Nephron (organoid): ENCODE data around the gene CEP135.
"Not testable (repeated sequence)": the region's sequence is repeated elsewhere in the genome, so short reads cannot be mapped to it uniquely, and the experiment has no call there.

Experiments used
- H3K27ac Mint-ChIP-seq, 3 experiments: 2 replicates each; pipeline ENCODE4 v1.8.0; 2020; ENCODE audit warnings: mixed read lengths in 3 of 3, mild to moderate bottlenecking in 2 of 3, moderate library complexity in 1 of 3
- H3K27me3 Mint-ChIP-seq: 2 replicates; pipeline ENCODE4 v1.8.0; 2021; ENCODE audit warnings: low read depth, mild to moderate bottlenecking, moderate library complexity, mixed read lengths
- H3K36me3 Mint-ChIP-seq: 2 replicates; pipeline ENCODE4 v1.8.0; 2020; ENCODE audit warnings: low read depth, mixed read lengths
- H3K4me1 Mint-ChIP-seq: 2 replicates; pipeline ENCODE4 v1.8.0; 2020; ENCODE audit warnings: mixed read lengths
- H3K4me3 Mint-ChIP-seq, 3 experiments: 2 replicates each; pipeline ENCODE4 v1.8.0; 2020; ENCODE audit warnings: mild to moderate bottlenecking in 3 of 3, mixed read lengths in 3 of 3, moderate library complexity in 2 of 3
- H3K9me3 Mint-ChIP-seq: 2 replicates; pipeline ENCODE4 v1.8.0; 2020; ENCODE audit warnings: mixed read lengths
- TF ChIP-seq, protein P1 (sequence below), 3 experiments: fragments of 200-600 bp; sonication (generic); IDR thresholded peaks; one replicate each; pipeline ENCODE4 v1.5.0; 2021; ENCODE audit warnings: antibody characterized with exemption in 3 of 3; ENCODE audit not compliant: unreplicated experiment in 3 of 3

The CEP135 gene

DNA sequence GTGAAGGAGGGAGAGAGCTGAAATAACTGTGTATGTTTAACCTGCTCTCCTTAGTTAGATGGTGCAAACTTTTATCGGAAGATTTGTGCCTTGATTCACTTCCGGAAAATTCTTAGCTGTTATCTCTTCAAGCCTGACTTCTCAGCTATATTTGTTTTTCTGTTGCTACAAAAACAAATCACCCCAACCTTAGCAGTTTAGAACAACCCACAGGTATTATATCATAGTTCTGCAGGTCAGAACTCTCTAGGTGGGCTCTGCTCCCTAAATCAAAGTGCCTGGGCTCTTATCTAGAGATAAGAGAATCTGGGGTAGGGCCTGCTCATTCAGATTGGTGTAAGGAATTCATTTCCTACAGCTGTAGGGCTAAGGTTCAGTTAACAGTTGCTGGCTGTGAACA is 15.1 kb upstream of the CEP135 start:
- H3K27ac Mint-ChIP-seq: no peak overlapping the region
- H3K36me3 Mint-ChIP-seq: no peaks in the 10 kb centered on the region
- peaks cover 23% of the 10 kb centered on the region for H3K9me3 Mint-ChIP-seq
- H3K4me3 Mint-ChIP-seq: no peak overlapping the region
- H3K27me3 Mint-ChIP-seq: no peaks in the 10 kb centered on the region
- peaks cover 9% of the 10 kb centered on the region for H3K4me1 Mint-ChIP-seq
- TF ChIP-seq, protein P1, sequence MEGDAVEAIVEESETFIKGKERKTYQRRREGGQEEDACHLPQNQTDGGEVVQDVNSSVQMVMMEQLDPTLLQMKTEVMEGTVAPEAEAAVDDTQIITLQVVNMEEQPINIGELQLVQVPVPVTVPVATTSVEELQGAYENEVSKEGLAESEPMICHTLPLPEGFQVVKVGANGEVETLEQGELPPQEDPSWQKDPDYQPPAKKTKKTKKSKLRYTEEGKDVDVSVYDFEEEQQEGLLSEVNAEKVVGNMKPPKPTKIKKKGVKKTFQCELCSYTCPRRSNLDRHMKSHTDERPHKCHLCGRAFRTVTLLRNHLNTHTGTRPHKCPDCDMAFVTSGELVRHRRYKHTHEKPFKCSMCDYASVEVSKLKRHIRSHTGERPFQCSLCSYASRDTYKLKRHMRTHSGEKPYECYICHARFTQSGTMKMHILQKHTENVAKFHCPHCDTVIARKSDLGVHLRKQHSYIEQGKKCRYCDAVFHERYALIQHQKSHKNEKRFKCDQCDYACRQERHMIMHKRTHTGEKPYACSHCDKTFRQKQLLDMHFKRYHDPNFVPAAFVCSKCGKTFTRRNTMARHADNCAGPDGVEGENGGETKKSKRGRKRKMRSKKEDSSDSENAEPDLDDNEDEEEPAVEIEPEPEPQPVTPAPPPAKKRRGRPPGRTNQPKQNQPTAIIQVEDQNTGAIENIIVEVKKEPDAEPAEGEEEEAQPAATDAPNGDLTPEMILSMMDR (IDR thresholded peaks at IDR 0.05; ENCODE audit: unreplicated experiment in 3 of 3): no peak

DNA sequence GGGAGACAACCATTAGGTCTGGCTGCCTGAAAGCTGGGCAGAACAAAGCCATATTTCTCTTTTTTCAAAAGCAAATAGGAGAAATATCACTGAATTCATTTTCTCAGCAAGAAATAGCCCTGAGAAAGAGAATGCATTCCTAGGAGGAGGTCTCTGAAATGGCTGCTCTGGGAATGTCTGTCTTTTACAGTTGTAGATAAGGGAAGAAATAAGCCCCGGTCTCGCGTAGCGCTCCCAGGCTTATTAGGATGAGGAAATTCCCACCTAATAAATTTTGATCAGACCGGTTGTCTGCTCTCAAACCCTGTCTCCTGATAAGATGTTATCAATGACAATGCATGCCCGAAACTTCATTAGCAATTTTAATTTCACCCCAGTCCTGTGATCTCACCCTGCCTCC is 12.8 kb upstream of the CEP135 start:
- H3K4me3 Mint-ChIP-seq, H3K4me1 Mint-ChIP-seq, H3K36me3 Mint-ChIP-seq, H3K27ac Mint-ChIP-seq, H3K27me3 Mint-ChIP-seq: not testable (repeated sequence)
- peaks cover 24% of the 10 kb centered on the region for H3K9me3 Mint-ChIP-seq

DNA sequence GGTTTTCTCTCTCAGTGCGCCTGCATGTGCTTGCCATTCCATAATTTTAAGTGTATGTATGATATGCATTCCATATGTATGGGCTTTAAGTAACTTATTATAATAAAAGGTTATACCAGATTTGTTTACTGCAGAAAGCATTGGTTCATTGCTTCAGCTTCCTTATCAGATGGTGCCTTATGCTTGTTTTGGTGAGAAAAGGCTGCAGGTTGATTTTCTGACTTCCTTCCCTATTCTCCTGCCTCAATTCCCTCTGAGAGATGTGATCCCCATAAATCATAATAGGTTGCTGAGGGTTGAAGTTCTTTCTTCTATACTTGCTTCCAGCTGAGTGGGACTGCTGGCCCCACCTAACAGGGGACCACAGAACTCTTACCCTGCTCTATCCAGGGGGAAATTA is 10.3 kb upstream of the CEP135 start:
- Mint-ChIP-seq H3K27me3 (no peaks in the 10 kb centered on the region), H3K9me3 (peaks cover 24% of the 10 kb centered on the region)

DNA sequence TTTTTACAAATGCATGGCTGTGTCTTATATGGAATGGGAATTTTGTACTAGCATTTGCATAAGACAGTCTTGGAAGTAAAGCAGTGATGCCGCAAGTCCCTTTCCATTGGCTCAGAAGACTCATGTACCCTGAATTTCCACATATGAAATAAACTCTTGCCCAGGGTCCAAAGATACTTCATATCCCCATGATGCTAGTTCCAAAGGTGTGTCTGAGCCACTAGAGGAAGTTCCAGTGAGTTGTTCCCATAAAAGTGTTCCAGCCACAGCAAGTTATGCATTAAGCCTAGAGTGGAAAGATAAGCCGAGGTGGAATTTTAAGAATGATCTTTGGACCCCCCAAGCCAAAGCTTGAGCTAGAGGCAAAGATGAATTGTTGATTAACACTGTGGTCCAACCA is 9.3 kb upstream of the CEP135 start:
- TF ChIP-seq, protein P1 (IDR thresholded peaks at IDR 0.05; ENCODE audit: unreplicated experiment in 3 of 3): no peak
- Mint-ChIP-seq H3K9me3 (peaks cover 24% of the 10 kb centered on the region), H3K27ac (no peak overlapping the region), H3K4me3 (no peak overlapping the region), H3K36me3 (no peaks in the 10 kb centered on the region), H3K27me3 (peaks cover 5% of the 10 kb centered on the region), H3K4me1 (no peaks in the 10 kb centered on the region)

More for the DNA sequence above, 10.3 kb upstream of the CEP135 start:
- Mint-ChIP-seq H3K4me3 (no peak overlapping the region), H3K36me3 (no peaks in the 10 kb centered on the region), H3K27ac (no peak overlapping the region), H3K4me1 (no peaks in the 10 kb centered on the region)
- TF ChIP-seq, protein P1 (IDR thresholded peaks at IDR 0.05; ENCODE audit: unreplicated experiment in 3 of 3): no peak

DNA sequence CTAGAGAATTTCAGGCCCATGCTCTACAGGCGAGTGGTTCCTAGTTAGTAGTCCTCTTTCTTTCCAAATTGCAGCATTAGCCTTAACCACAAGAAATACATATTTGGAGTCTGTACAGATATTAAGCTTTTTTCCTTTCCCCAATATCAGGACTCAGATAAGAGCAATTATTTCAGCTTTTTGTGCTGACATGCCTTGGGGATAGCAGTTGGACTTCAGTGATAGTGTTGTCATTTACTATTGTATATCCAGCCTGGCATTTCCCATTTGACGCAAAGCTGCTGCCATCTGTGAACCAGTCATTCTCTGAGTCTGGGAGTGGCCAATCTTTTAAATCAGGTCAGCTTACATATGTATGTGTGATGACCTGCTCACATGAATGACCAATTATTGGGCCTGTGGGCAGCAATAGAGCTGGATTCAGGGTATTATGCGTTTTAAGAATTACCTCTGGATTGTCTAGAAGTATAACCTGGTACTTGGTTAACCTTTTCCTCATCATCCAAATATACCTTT is 6.8 kb upstream of the CEP135 start:
- Mint-ChIP-seq H3K27ac (no peak overlapping the region), H3K4me1 (no peaks in the 10 kb centered on the region), H3K36me3 (no peaks in the 10 kb centered on the region), H3K27me3 (peaks cover 5% of the 10 kb centered on the region), H3K9me3 (peaks cover 12% of the 10 kb centered on the region), H3K4me3 (no peak overlapping the region)
- TF ChIP-seq, protein P1 (IDR thresholded peaks at IDR 0.05; ENCODE audit: unreplicated experiment in 3 of 3): no peak

DNA sequence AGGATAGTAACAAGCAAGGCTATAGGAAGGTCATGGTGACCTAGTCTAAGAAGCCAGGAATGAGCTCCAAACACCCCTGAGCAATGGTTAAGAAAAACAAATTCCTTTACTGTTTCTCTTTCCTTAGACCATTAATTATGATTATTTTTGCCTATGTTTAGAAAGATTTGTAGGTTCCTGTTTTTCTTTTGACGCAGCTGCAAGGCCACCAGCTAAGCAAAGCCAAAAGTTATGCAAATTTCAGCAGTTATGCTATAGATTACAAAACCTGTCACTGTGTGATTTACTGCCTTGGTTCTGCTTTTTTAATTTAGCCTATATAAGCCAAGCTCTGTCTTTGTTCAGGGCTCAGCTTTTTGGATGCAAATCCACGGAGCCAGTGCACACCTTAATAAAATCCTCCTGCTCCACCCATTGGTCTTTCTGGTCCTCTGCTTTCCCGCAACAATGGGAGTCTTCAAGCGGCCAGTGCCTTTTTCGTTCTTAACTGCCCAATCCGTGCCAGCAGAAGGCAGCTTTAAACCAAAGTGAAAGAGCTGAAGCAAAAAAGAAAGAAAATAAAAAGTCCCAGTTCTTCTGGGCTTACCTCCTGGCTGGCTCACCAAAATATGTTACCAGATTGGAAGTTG is 1.4 kb upstream of the CEP135 start:
- Mint-ChIP-seq H3K27ac (peak overlapping the region; percentile 89 to 94 (median 91)), H3K9me3 (no peaks in the 10 kb centered on the region), H3K4me3 (peak overlapping the region; percentile 84 to 90 (median 85)), H3K36me3 (peaks cover 6% of the 10 kb centered on the region), H3K27me3 (peaks cover 5% of the 10 kb centered on the region), H3K4me1 (peaks cover 27% of the 10 kb centered on the region)
- TF ChIP-seq, protein P1 (IDR thresholded peaks at IDR 0.05; ENCODE audit: unreplicated experiment in 3 of 3): no peak
